HG03558 (cell line): ENCODE results near the gene MAEA.
"Not testable (repeated sequence)": the region's sequence is repeated elsewhere in the genome, so short reads cannot be mapped to it uniquely, and the experiment has no call there.

Experiments
- ATAC-seq: cut with Tn5 transposase; IDR thresholded peaks from one replicate; pipeline ENCODE4 v1.9.1; 2021; ENCODE audit warnings: moderate number of reproducible peaks; ENCODE audit not compliant: unreplicated experiment; ENCODE audit errors: extremely low read depth

MAEA gene

DNA sequence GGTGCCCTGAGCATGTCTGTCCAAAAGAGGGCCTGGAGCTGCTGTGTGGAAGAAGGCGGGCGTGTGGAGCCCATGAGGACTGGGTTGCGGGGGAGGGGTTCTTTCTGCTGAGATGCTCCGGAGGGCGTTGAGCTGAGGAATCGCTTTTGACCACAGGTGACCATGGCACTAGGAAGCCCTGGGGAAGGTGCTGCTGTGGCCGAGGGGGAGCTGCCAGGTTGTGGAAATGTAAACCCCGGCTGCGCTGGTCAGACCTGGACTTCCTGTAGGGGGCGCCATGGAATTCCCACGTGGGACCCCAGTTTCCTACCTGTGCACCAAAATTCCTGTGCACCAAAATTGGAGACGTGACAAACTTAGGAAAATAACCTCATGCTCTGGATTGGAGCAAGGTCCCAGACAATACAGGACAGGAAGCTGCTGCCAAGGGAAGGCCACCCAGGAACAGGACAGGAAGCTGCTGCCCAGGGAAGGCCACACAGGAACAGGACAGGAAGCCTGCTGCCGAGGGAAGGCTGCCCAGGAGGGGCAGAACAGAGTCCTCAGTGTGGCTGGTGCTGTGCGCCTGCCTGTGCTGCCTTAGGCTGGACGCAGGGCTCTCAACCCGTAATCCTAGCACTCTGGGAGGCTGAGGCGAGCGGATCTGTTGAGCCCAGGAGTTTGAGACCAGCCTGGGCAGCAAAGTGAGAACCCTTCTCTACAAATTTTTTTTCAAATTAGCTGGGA, 29.0 kb downstream of the MAEA start:
- no peak for ATAC-seq

DNA sequence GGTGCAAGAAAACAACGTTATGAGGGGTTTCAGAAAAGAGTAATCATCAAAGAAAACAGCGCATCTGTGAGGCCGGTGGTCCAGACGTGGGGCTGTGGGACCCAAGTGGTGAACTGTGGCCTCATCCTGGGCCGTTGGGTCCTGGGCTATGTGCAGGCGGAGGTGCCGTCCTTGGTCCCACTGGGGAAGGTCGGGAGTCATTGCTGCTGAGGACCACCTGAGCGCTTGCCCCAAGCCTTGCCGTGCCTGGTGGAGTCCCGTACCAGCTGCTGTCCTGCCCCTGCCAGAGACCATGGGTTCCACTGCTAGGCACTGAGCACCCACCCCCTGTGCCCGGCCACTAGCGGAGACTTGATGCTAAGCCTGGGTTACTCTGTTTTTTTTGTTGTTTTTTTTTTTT, 31.8 kb downstream of the MAEA start:
- no peak for ATAC-seq

DNA sequence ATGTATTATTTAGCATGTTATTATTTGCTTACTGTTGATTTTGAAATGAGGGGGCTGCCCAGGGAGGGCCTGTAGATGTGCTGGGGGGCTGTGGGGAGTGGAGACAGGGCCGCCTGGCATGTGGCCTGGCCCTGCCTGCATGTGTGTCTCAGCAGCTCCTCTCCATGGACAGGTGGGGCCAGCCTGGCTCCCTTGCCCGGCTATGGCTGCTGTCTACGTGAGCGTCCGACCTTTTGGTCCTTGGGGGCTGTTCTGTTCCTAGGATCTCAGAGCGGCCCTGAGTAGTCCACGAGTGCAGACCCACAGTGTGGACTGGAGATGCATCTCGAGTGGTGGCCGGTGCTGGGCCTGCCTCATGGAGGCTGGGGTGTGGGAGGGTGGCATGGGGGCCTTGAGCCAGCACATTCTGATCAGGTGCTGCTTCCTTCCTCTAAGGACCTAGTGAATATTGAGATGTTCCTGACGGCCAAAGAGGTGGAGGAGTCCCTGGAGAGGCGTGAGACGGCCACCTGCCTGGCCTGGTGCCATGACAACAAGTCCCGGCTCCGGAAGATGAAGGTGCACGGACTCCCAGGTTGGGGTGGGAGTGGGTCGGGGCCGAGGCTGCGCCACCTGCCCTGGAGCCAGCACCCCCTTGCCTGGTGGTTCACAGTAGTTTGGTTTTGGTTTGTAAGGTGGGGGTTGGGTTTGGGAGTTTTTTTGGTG, 32.4 kb downstream of the MAEA start:
- no peak for ATAC-seq

DNA sequence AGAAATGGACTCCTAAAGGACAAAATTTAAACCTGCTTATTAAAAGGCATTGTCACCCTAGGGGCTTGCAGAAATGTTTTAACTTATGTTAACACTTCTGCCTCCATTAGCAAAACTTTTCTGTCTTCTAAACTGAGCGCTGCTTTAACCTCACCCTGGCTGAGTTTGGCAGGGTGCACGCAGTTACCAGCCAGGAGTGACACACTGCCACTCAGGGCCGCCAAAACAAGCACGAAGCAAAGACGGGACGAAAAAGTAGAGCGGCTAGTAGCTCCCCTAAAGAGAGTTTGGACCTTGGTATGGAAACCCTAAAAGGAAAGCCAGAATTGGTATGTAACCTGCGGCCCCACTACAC, 33.6 kb downstream of the MAEA start:
- ATAC-seq: no peak

DNA sequence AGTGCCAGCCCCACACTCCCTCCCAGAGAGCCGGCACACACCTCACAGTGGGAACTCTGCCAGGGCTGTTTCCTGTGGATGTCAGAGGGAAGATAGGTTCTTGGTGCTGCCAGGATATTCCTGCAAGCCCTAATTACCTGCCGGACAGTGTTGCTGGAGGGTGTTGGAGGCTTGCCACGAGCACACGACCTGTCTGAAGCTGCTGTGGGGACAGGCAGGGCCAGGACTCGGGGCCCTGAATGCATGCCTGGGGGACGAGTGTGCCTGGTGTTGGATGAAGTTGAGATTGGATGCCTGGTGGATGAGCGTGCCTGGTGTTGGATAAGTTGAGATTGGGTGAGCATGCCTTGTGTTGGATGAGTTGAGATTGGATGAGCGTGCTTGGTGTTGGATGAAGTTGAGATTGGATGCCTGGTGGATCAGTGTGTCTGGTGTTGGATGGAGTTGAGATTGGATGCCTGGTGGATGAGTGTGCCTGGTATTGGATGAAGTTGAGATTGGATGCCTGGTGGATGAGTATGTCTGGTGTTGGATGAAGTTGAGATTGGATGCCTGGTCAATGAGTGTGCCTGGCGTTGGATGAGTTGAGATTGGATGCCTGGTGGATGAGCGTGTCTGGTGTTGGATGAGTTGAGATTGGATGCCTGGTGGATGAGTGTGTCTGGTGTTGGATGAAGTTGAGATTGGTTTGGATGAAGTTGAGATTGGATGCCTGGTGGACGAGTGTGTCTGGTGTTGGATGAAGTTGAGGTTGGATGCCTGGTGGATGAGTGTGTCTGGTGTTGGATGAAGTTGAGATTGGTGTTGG, 34.1 kb downstream of the MAEA start:
- no peak for ATAC-seq

DNA sequence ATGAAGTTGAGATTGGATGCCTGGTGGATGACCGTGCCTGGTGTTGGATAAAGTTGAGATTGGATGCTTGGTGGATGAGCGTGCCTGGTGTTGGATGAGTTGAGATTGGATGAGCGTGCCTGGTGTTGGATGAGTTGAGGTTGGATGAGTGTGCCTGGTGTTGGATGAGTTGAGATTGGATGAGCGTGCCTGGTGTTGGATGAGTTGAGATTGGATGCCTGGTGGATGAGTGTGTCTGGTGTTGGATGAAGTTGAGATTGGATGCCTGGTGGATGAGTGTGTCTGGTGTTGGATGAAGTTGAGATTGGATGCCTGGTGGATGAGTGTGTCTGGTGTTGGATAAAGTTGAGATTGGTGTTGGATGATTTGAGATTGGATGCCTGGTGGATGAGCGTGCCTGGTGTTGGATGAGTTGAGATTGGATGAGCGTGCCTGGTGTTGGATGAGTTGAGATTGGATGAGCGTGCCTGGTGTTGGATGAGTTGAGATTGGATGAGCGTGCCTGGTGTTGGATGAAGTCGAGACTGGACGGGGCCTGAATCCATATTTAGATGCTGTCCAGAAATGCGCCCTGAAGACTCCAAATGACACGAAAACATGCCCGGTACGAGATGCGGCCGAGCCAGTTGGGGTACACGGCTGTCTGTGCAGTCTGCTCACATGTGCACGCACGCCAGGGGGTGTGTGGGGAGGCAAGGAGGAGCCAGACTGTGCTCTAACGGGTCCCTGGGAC, 34.9 kb downstream of the MAEA start:
- not testable (repeated sequence) for ATAC-seq

DNA sequence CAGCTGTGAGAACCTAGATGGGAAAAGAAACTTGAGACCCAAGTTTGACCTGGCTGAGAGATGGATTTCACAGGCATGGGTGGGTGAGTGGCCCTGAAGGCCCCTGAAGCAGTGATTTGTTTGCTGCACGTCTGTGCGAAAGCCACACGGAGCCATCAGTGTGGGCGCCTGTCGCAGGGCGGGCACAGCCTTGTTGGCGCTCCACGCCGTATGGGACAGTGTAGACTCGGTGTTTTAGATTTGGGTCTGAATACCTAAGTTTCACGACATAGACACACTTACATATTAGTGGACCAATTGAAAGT, 35.4 kb downstream of the MAEA start:
- ATAC-seq: no peak

DNA sequence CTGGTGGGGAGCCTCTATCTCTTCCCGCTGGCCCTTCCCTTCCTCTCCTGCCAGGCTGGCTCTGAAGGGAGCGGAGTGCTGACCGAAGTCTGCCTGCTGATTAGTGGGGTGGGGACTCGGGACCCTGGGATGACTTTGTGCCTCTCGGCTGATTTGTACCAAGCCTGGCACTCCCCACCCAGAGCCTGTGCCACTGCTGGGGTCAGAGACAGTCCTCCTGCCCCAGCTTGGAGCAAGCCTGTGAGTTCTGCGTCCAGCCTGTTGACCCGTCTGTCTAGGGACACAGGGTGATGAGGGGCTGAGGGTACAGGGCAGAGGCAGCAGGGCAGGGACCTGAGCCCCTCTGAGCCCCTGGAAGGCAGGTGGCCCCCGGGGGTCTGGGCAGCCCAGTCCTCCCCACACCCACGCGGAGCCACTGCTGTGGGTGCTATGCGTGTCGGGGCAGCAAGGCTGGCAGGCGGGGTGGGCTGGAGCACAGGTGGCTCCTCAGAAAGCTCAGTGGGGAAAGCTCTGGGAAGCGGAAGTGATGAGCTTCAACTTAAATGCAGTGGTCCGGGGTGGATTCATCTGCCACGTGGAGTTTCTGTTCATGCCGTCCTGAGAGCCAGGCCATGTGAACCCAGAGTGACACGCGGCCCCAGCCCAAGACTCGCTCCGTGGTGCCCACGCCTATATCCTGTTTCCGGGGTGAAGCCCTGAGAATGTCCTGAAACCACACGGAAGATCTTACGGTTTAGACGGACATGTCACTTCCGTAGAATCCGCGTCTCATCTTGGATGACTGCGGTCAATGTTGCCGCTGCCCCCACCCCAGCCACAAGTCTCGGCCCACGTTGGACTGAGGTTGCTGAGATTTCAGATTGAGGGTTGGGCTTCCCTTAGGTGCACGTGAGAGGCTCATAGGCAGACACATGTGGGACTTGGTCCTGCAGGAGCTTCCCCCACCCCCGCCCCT, 36.3 kb downstream of the MAEA start:
- no peak for ATAC-seq

DNA sequence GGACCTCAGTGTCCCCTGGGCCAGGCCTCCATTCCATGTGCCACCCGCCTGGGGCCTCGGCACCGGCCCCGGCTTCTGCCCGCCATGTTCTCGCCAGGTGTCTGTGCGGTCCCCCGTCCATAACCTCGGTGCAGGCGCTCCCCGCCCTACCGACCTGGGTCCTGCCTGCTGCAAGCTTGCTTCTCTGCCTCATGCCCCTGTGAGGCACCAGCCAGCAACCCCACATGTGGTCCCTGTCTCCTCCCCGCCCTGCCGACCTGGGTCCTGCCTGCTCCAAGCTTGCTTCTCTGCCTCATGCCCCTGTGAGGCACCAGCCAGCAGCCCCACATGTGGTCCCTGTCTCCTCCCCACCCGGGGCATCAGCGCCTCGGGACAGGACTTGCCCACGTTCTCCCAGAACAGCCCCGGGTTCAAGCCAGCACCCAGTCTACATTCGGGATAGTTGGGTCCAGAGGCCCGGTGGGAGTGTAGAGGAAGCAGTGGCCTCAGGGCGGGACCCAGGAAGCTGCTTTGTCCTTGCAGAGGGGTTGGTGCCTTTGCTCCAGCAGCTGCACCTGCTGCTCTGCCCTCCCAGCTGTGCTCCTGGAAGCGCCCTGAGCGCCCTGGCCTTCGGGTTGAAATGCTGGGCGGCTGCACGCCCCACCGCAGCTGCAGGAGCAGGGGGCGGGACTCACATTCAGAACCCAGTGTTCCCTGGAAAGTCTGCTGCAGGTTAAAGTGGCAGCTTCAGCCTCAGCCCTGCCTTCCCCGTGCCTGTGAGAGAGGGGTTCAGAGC, 37.2 kb downstream of the MAEA start:
- ATAC-seq: no peak

DNA sequence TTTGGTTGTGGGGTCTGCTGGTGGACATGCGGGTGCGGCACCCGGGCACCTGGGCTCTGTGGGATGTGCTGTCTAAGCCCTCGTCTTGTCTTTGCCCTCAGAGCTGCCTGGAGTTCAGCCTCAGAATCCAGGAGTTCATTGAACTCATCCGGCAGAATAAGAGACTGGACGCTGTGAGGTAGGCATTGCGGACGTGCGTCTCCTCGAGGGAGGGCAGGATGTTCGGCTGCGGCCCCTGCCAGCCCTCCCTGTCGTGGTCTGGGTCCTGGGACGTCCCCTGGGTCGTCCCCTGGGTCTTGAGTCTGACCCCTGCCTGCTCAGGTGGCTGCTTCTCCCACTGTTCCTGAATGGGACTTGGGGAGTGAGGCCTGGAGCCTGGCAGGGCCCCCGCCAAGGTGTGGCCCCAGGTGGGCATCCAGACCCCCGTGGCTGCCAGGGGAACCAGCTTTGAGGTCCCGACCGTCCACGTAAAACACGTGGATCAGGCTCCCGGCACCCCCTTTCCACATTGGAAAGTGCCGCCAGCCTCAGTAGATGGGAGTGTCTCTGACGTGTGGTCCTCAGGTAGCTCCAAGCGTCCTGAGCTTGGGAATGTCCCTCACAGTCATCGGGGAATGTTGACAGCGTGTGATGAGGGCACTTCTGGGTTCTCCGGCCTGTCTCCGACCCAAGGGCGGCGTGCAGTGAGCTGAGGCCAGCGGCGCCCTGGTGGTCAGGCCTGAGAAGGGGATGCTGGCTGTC, 38.0 kb downstream of the MAEA start:
- no peak for ATAC-seq

DNA sequence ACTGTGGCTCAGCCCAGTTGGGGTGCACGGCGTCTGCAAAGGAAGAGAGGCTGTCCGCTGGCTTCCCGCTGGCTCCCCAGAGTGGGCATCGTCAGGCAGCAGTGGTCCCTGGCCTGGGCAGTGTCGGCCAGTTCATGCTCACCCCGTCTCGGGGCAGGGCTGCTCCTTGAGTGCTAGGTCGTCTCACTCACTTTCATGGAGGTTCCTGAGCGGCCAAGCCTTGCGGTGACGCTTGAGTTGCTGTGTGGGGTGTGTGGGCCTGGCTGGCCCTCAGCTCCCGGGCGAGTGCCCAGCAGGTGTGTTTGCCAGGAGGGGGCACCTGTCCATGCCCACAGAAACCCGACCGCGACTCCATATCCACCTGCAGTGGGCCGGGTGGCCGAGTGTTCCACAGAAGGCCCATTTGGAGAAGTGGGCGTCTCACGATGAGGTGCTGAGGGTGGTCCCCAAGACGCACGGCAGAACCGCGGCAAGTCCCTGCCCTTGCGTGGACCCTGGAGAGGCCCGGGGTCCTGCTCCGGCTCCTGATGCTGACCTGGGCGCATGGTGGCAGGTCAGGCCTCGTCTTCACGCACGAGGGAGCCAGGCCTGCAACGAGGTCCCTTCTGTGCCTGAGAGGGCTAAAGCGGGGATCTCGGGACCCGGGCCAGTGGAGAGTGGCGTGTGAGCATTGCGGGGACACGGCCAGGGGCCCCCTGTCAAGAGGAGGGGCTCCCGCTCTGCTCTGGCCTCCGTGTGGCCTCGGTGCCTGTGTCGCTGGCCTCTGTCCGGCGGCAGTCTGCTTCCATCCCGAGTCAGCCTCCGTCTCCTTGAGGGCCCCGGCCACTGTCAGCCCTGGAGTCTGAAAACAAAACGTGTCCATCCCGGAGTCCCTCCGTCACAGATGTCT, 38.8 kb downstream of the MAEA start:
- no peak for ATAC-seq

DNA sequence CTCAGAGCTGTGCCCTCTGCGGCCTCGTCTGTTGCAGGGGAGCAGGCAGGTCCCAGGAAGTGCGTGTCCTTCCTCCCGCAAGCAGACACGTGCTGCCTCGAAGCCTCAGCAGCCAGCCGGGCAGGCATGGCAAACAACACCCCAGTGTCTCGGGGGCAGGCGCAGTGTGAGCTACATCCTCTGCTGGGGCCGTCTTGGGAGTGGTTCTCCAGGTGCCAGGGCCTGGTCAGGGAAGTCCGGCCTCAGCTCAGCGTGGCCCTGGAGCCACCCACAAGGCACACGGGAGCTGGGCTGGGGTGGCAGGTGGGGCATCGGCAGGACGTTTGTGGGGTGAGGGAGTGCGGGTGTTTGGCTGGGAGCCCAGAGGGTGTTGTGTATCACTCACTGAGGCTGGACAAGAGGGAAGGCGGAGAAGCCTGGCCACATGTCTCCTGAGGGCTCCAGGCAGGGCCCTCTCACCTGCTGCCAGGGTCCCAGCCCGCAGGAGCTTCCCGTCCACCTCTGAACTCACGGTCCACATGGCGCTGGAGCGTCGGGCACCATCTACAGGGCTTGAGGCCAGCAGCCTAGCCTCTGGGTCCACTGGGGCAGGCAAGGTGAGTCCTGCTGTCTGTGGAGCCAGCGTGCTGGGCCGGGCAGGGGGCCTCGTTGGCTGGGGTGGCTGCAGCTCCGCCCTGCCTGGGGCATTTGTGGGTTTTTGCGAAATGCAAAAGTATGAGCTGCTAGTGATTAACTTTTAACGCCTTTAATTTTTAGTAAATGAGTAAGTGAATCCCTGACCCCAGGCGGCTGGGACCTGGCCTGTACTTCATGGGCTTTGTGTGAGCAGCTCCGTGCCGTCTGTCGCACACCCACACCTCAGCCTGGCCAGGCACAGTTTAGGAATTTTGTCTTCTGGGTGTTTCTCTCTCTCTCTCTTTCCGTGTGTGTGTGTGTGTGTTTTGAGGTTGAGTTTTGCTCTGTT, 40.0 kb downstream of the MAEA start:
- no peak for ATAC-seq

DNA sequence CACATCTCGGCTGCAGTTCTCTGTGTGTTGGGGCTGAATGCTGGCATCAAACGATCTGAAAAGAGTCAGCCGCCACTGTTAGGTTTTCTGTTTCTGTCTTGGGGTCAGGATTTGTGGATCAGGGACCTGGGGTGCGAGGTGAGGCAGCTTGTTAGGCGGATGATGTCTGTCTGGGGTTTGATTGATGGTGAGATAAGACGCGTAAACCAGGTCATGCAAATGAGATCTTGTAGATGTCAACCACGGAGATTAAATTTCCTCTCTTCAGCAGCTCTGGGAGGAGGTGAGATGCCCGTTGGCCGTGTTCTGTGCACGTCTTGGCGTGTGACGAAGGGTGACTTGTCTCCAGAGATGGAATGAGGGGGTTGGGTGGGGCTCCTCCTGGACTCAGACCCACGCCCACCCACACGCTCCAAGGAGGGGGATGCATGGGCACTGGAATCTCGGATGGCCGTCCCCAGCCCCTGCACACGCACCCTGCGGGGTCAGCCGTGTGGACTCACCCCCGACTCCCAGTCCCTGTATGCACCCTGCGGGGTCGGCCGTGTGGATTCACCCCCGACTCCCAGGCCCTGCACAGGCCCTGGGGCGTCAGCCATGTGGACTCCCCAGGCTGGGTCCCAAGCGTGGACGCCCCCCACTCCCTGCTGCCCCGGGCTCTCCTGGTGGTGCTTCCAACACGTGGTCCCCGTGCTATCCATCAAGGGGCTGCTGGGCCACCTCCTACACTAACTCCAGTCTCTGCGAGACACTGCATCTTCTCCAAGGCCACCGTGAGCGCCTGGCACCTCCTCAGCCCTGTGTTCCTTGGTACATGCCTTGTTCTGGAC, 41.3 kb downstream of the MAEA start:
- no peak for ATAC-seq

DNA sequence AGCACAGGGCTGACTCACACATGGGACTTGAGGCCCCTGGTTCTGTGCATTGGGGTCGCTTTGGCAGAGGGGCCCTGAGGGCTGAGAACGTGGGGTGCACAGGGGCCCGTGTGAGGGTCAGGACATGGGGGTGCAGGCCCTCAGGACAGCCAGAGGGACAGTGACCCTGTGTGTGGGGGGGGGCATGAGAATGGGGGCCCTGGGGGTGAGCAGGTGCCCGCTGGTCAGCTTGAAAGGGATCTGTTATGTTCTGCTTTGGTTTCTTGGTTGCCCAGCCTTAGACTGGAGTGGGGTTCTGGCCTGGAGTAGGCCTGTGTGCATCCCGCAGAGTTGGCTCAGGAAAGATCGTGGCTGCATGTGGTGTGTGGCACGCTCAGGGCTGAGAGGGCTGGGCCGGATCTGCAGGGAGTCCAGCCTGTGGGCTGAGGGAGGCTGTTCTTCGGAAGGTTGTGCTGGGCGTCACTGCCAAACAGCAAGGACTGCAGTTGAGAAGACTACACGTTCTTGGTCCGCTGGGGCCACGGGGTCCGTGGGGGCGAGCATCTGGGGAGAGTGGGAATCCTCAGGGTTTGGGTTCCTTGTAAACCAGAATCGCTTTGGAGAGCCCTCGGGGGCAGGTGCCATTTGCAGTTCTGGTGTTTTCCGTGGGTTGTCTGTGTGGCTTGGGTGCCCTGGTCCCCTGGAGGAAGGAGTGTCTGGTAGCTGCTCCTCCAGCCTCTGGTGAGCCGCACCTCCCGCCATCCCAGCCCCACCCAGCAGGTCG, 42.1 kb downstream of the MAEA start:
- no peak for ATAC-seq

DNA sequence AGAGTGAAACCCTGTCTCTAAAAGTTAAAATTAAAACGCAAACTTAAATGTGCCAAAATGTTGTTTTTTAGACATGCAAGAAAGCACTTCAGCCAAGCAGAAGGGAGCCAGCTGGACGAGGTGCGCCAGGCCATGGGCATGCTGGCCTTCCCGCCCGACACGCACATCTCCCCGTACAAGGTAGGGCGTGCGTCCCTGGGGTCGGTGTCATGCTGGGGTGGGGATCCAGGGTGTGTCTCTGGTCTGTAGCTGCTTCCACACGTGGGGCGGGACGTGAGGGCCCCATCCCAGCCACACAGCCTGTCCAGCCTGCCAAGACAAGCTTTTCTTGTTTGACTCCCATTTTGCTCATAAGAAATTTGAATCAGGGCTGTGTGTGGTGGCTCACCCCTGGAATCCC, 43.0 kb downstream of the MAEA start:
- ATAC-seq: no peak
